NCI-H187 (cell line): ENCODE results near the gene MKKS.
"Not testable (repeated sequence)": the region's sequence is repeated elsewhere in the genome, so short reads cannot be mapped to it uniquely, and the experiment has no call there.

ENCODE experiments used
- DNase-seq, 2 experiments: peaks; one replicate each; lab custom pipeline; 2025; lab: John Stamatoyannopoulos, UW

MKKS gene

GRCh38 chr20:10448270-10449156 is 14.5 kb upstream of the MKKS start:
- no peak for DNase-seq

GRCh38 chr20:10447028-10447427 is 13.0 kb upstream of the MKKS start:
- DNase-seq: no peak

- no peak for DNase-seq
Measured at GRCh38 chr20:10445758-10446157, 11.7 kb upstream of the MKKS start.

GRCh38 chr20:10443936-10444335 is 9.9 kb upstream of the MKKS start:
- no peak for DNase-seq

GRCh38 chr20:10438217-10438616 is 4.2 kb upstream of the MKKS start:
- no peak for DNase-seq

GRCh38 chr20:10436053-10436699 is 2.2 kb upstream of the MKKS start:
- DNase-seq: no peak

GRCh38 chr20:10434832-10435812 is 1.1 kb upstream of the MKKS start, which contains the start of gene SLX4IP:
Gene SLX4IP (plus strand): TSS chr20:10435305. CDS start chr20:10458205, 22,900 bp downstream.
- DNase-seq: peak; percentile 94 to 96

- DNase-seq: peak; percentile 94 to 99
Measured at GRCh38 chr20:10434467-10434831, 427 bp upstream of the MKKS start.

- no peak for DNase-seq
Measured at GRCh38 chr20:10433014-10433622, 904 bp downstream of the MKKS start.

- no peak for DNase-seq
Measured at GRCh38 chr20:10432079-10432478, 1.9 kb downstream of the MKKS start.

GRCh38 chr20:10430704-10431103 is 3.3 kb downstream of the MKKS start:
- no peak for DNase-seq

GRCh38 chr20:10430000-10430466 is 4.0 kb downstream of the MKKS start:
- no peak for DNase-seq

GRCh38 chr20:10429443-10429981 is 4.5 kb downstream of the MKKS start:
- no peak for DNase-seq

- DNase-seq: no peak
Measured at GRCh38 chr20:10428008-10428407, 6.0 kb downstream of the MKKS start.

GRCh38 chr20:10427060-10427692 is 6.8 kb downstream of the MKKS start:
- peak; percentile 3 to 7 for DNase-seq

- DNase-seq: no peak
Measured at GRCh38 chr20:10423735-10424134, 10.3 kb downstream of the MKKS start.

- no peak for DNase-seq
Measured at GRCh38 chr20:10419550-10420133, 14.4 kb downstream of the MKKS start.

GRCh38 chr20:10417218-10417617 is 16.8 kb downstream of the MKKS start:
- not testable (repeated sequence) for DNase-seq

GRCh38 chr20:10415013-10415650 is 18.9 kb downstream of the MKKS start:
- DNase-seq: no peak
